Endodermal cell (in vitro differentiated cells): ENCODE data around the gene SPATA21. TPM values are rescaled to one million over a fixed set of nuclear protein-coding genes. Genes with fewer than 3 reads are reported as not detected.

ENCODE experiments used
- DNase-seq: peaks from one replicate; pipeline ENCODE4 v3.0.0-alpha.2; 2017
- H3K27ac ChIP-seq: 2 replicates; pipeline ENCODE4 v1.5.1; 2013; ENCODE audit warnings: mild to moderate bottlenecking, low read depth, low read length, moderate library complexity
- H3K27me3 ChIP-seq: 2 replicates; pipeline ENCODE4 v1.6.1; 2013; ENCODE audit warnings: mild to moderate bottlenecking, low read length, moderate library complexity; ENCODE audit not compliant: insufficient read depth, control insufficient read depth, poor library complexity, severe bottlenecking
- H3K36me3 ChIP-seq: 2 replicates; pipeline ENCODE4 v1.7.0; 2013; ENCODE audit warnings: mild to moderate bottlenecking, low read length, moderate library complexity; ENCODE audit not compliant: control insufficient read depth, insufficient read depth
- H3K4me1 ChIP-seq: one replicate; pipeline ENCODE4 v1.7.0; 2013; ENCODE audit warnings: low read length; ENCODE audit not compliant: control insufficient read depth, insufficient read depth
- H3K4me3 ChIP-seq: 2 replicates; pipeline ENCODE4 v1.5.1; 2013; ENCODE audit warnings: mild to moderate bottlenecking, low read length, moderate library complexity
- H3K9ac ChIP-seq: 2 replicates; pipeline ENCODE4 v1.6.1; 2013; ENCODE audit warnings: mild to moderate bottlenecking, low read length, moderate library complexity; ENCODE audit not compliant: poor library complexity, severe bottlenecking; ENCODE audit errors: extremely low read depth
- H3K9me3 ChIP-seq: 2 replicates; pipeline ENCODE4 v1.6.1; 2013; ENCODE audit warnings: mild to moderate bottlenecking, low read length, moderate library complexity; ENCODE audit not compliant: control insufficient read depth
- H3K27ac Mint-ChIP-seq: 2 replicates; pipeline ENCODE4 v1.8.0; 2020; ENCODE audit warnings: mixed read lengths
- H3K27me3 Mint-ChIP-seq: 2 replicates; pipeline ENCODE4 v1.8.0; 2021; ENCODE audit warnings: mild to moderate bottlenecking, mixed read lengths; ENCODE audit not compliant: insufficient read depth
- H3K36me3 Mint-ChIP-seq: 2 replicates; pipeline ENCODE4 v1.8.0; 2020; ENCODE audit warnings: low read depth, mixed read lengths
- H3K4me1 Mint-ChIP-seq: 2 replicates; pipeline ENCODE4 v1.8.0; 2020; ENCODE audit warnings: mixed read lengths
- H3K4me3 Mint-ChIP-seq: 2 replicates; pipeline ENCODE4 v1.8.0; 2020; ENCODE audit warnings: mild to moderate bottlenecking, moderate library complexity, mixed read lengths
- H3K9me3 Mint-ChIP-seq: 2 replicates; pipeline ENCODE4 v1.8.0; 2020; ENCODE audit warnings: mild to moderate bottlenecking, mixed read lengths
- WGBS, 2 experiments: methylation state at CpG; one replicate each; pipeline versions ENCODE4 v1.1.5 to v1.1.7; 2013; ENCODE audit warnings: missing lambda C conversion rate in 2 of 2, mixed read lengths in 1 of 2; ENCODE audit not compliant: insufficient coverage in 1 of 2, insufficient read length in 1 of 2; 5-methylcytosine and 5-hydroxymethylcytosine counted together
- total RNA-seq, 2 donors: library from RNA; stranded (reverse); fragmentation: NEBNext Ultra II Directional in 1 of 2; extraction: Animal tissue kit (Norgen Biotek cat#: 25700) in 1 of 2; gene quantifications; 2 replicates in 1 of 2; 3 replicates in 1 of 2; pipeline ENCODE4 v1.2.1, GENCODE V29; 2021
- TF ChIP-seq, protein P1 (sequence below): fragments of 200-600 bp; sonication (generic); conservative IDR thresholded peaks from 2 replicates; pipeline ENCODE4 v1.5.0; 2021; ENCODE audit warnings: antibody characterized with exemption, mild to moderate bottlenecking

Gene SPATA21
- total RNA-seq, 2 donors from 2014 or later = not detected

DNA sequence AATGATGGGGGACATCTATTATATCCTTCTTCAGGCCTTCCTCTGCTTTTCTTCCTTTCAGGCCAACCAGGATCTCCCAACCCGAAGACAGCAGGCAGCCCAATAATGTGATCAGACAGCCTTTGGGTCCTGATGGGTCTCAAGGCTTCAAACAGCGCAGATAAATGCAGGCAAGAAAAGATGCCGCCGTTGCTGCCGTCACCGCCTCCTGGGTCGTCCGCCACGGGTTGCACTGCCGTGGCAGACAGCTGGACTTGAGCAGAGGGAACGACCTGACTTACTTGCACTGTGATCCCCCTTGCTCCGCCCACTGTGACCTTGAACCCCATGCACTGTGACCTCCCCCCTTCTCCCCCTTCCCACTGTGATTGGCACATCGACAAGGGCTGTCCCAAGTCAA is 42.2 kb downstream of the SPATA21 start:
- no peak overlapping the region for H3K4me3 ChIP-seq

DNA sequence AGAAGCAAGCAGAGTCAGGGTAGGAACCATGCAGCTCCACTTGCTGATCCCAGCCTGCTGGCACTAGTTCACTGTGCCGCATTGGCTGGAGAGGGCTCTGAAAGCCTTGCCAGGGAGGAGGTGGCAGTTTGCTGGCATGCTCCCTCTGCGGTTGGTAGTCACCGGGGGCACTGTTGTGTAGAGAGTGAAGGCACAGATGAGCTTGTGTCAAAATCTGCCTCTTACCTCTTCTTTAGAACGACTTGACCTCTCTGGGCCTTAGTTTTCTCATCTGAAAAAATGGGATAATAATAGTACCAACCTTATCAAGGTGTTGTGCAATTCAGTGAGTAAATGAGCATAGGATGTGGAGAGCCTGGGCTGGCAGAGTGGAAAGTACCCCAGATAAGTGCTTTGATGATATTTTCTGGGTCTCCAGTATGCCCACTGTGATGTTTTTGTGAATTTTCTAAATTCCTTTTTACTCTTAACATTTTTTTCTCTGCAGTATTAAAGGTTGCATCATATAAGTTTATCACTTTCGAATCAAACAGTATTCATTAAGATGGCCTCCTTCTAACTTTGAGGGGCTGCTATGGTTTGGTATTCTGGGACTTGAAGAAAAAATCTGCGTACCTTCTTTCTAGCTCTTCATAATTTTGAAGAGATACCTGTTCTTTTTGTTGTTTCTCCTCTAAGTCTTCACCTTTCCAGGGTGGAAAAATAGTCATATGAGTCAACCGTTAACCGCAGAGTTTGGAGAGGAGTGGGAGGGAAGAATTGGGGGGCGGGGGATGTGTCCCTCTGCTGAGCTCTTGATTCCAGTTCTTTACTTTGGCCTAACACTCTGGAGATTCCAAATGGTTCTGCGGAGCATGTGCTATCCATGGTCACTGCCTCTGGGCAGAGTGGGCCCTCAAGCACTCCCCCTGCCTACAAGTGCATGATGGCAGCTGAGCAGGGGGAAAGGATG is 43.4 kb downstream of the SPATA21 start:
- Histone ChIP-seq H3K4me3 (no peak overlapping the region), H3K27me3 (no peaks in the 10 kb centered on the region), H3K27ac (no peak overlapping the region), H3K9ac (no peak overlapping the region), H3K4me1 (peaks cover 2% of the 10 kb centered on the region), H3K36me3 (peaks cover 38% of the 10 kb centered on the region), H3K9me3 (no peaks in the 10 kb centered on the region)
- Mint-ChIP-seq H3K4me1 (peaks cover 30% of the 10 kb centered on the region), H3K9me3 (no peaks in the 10 kb centered on the region), H3K27ac (peak overlapping the region; percentile 48), H3K36me3 (peaks cover 27% of the 10 kb centered on the region), H3K4me3 (no peak overlapping the region), H3K27me3 (no peaks in the 10 kb centered on the region)
- TF ChIP-seq, protein P1, sequence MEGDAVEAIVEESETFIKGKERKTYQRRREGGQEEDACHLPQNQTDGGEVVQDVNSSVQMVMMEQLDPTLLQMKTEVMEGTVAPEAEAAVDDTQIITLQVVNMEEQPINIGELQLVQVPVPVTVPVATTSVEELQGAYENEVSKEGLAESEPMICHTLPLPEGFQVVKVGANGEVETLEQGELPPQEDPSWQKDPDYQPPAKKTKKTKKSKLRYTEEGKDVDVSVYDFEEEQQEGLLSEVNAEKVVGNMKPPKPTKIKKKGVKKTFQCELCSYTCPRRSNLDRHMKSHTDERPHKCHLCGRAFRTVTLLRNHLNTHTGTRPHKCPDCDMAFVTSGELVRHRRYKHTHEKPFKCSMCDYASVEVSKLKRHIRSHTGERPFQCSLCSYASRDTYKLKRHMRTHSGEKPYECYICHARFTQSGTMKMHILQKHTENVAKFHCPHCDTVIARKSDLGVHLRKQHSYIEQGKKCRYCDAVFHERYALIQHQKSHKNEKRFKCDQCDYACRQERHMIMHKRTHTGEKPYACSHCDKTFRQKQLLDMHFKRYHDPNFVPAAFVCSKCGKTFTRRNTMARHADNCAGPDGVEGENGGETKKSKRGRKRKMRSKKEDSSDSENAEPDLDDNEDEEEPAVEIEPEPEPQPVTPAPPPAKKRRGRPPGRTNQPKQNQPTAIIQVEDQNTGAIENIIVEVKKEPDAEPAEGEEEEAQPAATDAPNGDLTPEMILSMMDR = no peak
- DNase-seq = no peak
- 91 to 97% methylated on average over 8 to 10 of the region's 10 CpGs for WGBS, 2 experiments

More for the DNA sequence above, 42.2 kb downstream of the SPATA21 start:
- H3K27ac Mint-ChIP-seq = no peak overlapping the region
- DNase-seq = no peak
- peaks cover 30% of the 10 kb centered on the region for H3K36me3 Mint-ChIP-seq
- H3K9me3 Mint-ChIP-seq = no peaks in the 10 kb centered on the region
- Histone ChIP-seq H3K27ac (no peak overlapping the region), H3K4me1 (peaks cover 2% of the 10 kb centered on the region), H3K27me3 (no peaks in the 10 kb centered on the region), H3K36me3 (peaks cover 38% of the 10 kb centered on the region), H3K9me3 (no peaks in the 10 kb centered on the region), H3K9ac (no peak overlapping the region)
- WGBS, 2 experiments = 91 to 99% methylated on average over 10 to 13 of the region's 13 CpGs
- H3K4me1 Mint-ChIP-seq = peaks cover 30% of the 10 kb centered on the region
- H3K4me3 Mint-ChIP-seq = no peak overlapping the region
- TF ChIP-seq, protein P1 = no peak
- H3K27me3 Mint-ChIP-seq = no peaks in the 10 kb centered on the region

GRCh38 chr1:16392740-16393569 is 44.3 kb downstream of the SPATA21 start:
- peaks cover 2% of the 10 kb centered on the region for H3K4me1 ChIP-seq
- no peaks in the 10 kb centered on the region for H3K27me3 ChIP-seq
- peaks cover 30% of the 10 kb centered on the region for H3K4me1 Mint-ChIP-seq
- H3K27ac Mint-ChIP-seq = peak overlapping the region; percentile 59
- WGBS, 2 experiments = 86 to 89% methylated on average over 18 to 21 of the region's 21 CpGs
- H3K27me3 Mint-ChIP-seq = no peaks in the 10 kb centered on the region
- no peak overlapping the region for H3K4me3 Mint-ChIP-seq
- H3K36me3 Mint-ChIP-seq = peaks cover 29% of the 10 kb centered on the region
- H3K9ac ChIP-seq = no peak overlapping the region
- DNase-seq = no peak
- no peaks in the 10 kb centered on the region for H3K9me3 ChIP-seq
- TF ChIP-seq, protein P1 = no peak
- H3K27ac ChIP-seq = no peak overlapping the region
- no peaks in the 10 kb centered on the region for H3K9me3 Mint-ChIP-seq
- peaks cover 35% of the 10 kb centered on the region for H3K36me3 ChIP-seq
- H3K4me3 ChIP-seq = no peak overlapping the region
